Kidney glomerular epithelial cell (primary cell): Measurements from ENCODE around the gene CILP.

Experiments used
- DNase-seq: peaks from one replicate; lab custom pipeline; 2025; lab: John Stamatoyannopoulos, UW

Gene CILP

GRCh38 chr15:65221697-65222096, 10.4 kb upstream of the CILP start:
- no peak for DNase-seq

- DNase-seq, result no peak
Measured at GRCh38 chr15:65219137-65219536, 7.9 kb upstream of the CILP start.

- no peak for DNase-seq
Measured at GRCh38 chr15:65217526-65218482, 6.5 kb upstream of the CILP start.

GRCh38 chr15:65215496-65215895, 4.2 kb upstream of the CILP start:
- no peak for DNase-seq

GRCh38 chr15:65214010-65214409, 2.7 kb upstream of the CILP start:
- no peak for DNase-seq

- no peak for DNase-seq
Measured at GRCh38 chr15:65213241-65213640, 2.0 kb upstream of the CILP start.

GRCh38 chr15:65212097-65212496, 824 bp upstream of the CILP start:
- DNase-seq, result no peak

- DNase-seq, result no peak
Measured at GRCh38 chr15:65211482-65211982, 259 bp upstream of the CILP start.

GRCh38 chr15:65209701-65210643, 1.3 kb downstream of the CILP start:
- DNase-seq, result peak; percentile 19

GRCh38 chr15:65208647-65209046, 2.6 kb downstream of the CILP start:
- DNase-seq, result no peak

- DNase-seq, result no peak
Measured at GRCh38 chr15:65207280-65207840, 3.9 kb downstream of the CILP start.

- DNase-seq, result no peak
Measured at GRCh38 chr15:65206750-65207149, 4.5 kb downstream of the CILP start.

GRCh38 chr15:65204931-65205660, 6.2 kb downstream of the CILP start:
- no peak for DNase-seq

- DNase-seq, result no peak
Measured at GRCh38 chr15:65204236-65204930, 6.9 kb downstream of the CILP start.

- DNase-seq, result no peak
Measured at GRCh38 chr15:65201918-65202317, 9.4 kb downstream of the CILP start.

- DNase-seq, result no peak
Measured at GRCh38 chr15:65198571-65198970, 12.7 kb downstream of the CILP start.

- no peak for DNase-seq
Measured at GRCh38 chr15:65197337-65197645, 14.0 kb downstream of the CILP start.

- DNase-seq, result no peak
Measured at GRCh38 chr15:65196637-65197336, 14.5 kb downstream of the CILP start.

GRCh38 chr15:65195548-65195923, 15.7 kb downstream of the CILP start:
- no peak for DNase-seq

- DNase-seq, result no peak
Measured at GRCh38 chr15:65194826-65195547, 16.3 kb downstream of the CILP start.
